ENCODE measurements around the gene MGME1.
A peak's percentile ranks its signal among the peaks of the same experiment; 100 is the strongest.

MGME1 gene

DNA sequence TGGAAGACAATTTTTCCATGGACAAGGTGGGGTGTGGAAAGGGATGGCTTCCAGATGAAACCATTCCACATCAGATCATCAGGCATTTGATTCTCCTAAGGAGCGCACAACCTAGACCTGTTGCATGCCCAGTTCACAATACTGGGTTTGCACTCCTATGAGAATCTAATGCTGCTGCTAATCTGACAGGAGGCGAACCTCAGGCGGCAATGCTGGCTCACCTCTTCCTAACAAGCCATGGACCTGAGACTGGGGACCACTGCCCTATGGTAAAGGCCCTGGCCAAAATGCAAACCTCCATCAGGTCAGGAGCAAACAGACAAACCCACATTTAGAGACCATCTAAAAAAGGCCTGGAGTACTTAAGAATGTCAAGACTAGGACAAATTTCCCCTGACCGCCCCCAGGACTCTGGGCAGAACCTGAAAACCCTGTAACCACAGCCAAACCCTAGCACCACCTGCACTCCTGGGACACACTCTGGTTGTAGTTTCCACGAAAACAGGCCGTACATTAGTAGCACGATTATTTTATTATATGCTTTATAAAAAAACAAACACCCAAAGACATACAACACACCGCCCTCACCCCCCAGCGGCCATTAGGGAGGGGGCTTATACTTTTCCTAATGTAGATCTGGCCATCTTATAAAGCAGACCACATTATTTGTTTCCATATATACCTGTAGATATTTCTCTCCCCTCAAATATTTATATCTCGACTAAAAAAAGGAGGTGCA is 27.6 kb upstream of the MGME1 start:
- TF ChIP-seq SIN3A (IDR thresholded peaks at IDR 0.05; ENCODE audit: borderline replicate concordance, insufficient read depth, low read length): no peak
- no peak; the same call in 1 of the 2 replicates for TF ChIP-seq POLR2AphosphoS5 (IDR thresholded peaks at IDR 0.05; ENCODE audit: low read depth, low read length)
- TF ChIP-seq, protein P1, sequence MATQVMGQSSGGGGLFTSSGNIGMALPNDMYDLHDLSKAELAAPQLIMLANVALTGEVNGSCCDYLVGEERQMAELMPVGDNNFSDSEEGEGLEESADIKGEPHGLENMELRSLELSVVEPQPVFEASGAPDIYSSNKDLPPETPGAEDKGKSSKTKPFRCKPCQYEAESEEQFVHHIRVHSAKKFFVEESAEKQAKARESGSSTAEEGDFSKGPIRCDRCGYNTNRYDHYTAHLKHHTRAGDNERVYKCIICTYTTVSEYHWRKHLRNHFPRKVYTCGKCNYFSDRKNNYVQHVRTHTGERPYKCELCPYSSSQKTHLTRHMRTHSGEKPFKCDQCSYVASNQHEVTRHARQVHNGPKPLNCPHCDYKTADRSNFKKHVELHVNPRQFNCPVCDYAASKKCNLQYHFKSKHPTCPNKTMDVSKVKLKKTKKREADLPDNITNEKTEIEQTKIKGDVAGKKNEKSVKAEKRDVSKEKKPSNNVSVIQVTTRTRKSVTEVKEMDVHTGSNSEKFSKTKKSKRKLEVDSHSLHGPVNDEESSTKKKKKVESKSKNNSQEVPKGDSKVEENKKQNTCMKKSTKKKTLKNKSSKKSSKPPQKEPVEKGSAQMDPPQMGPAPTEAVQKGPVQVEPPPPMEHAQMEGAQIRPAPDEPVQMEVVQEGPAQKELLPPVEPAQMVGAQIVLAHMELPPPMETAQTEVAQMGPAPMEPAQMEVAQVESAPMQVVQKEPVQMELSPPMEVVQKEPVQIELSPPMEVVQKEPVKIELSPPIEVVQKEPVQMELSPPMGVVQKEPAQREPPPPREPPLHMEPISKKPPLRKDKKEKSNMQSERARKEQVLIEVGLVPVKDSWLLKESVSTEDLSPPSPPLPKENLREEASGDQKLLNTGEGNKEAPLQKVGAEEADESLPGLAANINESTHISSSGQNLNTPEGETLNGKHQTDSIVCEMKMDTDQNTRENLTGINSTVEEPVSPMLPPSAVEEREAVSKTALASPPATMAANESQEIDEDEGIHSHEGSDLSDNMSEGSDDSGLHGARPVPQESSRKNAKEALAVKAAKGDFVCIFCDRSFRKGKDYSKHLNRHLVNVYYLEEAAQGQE (IDR thresholded peaks at IDR 0.05; ENCODE audit: insufficient read depth in 1 of 2, low read depth in 2 of 2, low read length in 2 of 2): no peak
- TF ChIP-seq TAF1 (IDR thresholded peaks at IDR 0.05; ENCODE audit: borderline replicate concordance, insufficient read depth, low read length): no peak
- TF ChIP-seq FOXP2 (optimal IDR thresholded peaks at IDR 0.05; ENCODE audit: borderline replicate concordance, extremely low read depth, extremely low read length, insufficient read depth): no peak

DNA sequence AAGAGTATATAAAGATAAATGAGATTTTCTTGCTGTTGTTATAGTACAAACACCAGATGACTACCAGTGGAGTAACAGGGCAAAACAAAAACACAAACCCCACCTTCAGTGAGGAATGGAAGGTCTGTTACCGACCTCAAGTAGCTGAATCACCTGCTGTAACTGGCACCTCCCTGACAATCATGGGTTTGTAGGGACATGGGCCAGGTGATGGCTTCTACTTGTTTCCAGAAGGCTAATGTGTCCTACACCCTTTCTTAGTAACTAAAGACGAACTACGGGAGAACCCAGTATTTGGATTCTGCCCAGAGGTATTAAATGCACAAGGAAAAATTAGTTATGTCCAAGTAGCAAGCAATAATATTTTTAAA is 27.0 kb upstream of the MGME1 start:
- TF ChIP-seq, protein P1 (IDR thresholded peaks at IDR 0.05; ENCODE audit: insufficient read depth in 1 of 2, low read depth in 2 of 2, low read length in 2 of 2): no peak
- TF ChIP-seq TAF1 (IDR thresholded peaks at IDR 0.05; ENCODE audit: borderline replicate concordance, insufficient read depth, low read length): no peak
- TF ChIP-seq SIN3A (IDR thresholded peaks at IDR 0.05; ENCODE audit: borderline replicate concordance, insufficient read depth, low read length): no peak
- TF ChIP-seq POLR2AphosphoS5 (IDR thresholded peaks at IDR 0.05; ENCODE audit: low read depth, low read length): no peak
- TF ChIP-seq FOXP2 (optimal IDR thresholded peaks at IDR 0.05; ENCODE audit: borderline replicate concordance, extremely low read depth, extremely low read length, insufficient read depth): no peak

DNA sequence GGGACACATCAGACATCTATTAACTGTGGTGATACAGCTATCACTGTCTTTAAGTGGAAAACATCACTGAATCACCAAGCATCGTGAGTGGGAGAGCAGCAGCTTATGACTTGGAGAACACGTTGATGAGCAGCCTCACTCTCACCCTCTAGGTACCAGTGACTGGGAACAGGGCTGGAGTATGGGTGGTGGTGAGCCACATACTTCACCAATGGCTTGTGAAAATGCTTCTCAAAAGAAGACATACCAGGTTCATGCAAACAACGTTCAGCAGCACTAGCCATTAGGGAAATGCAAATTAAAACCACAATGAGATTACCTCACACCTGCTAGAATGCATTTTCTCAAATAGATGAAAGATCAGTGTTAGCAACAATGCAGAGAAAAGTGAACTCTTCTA is 25.5 kb upstream of the MGME1 start:
- TF ChIP-seq POLR2AphosphoS5 (IDR thresholded peaks at IDR 0.05; ENCODE audit: low read depth, low read length): 0 out of 2 replicates have a peak, but pooled peaks have one; percentile 16
- TF ChIP-seq, protein P1 (IDR thresholded peaks at IDR 0.05; ENCODE audit: insufficient read depth in 1 of 2, low read depth in 2 of 2, low read length in 2 of 2): no peak

DNA sequence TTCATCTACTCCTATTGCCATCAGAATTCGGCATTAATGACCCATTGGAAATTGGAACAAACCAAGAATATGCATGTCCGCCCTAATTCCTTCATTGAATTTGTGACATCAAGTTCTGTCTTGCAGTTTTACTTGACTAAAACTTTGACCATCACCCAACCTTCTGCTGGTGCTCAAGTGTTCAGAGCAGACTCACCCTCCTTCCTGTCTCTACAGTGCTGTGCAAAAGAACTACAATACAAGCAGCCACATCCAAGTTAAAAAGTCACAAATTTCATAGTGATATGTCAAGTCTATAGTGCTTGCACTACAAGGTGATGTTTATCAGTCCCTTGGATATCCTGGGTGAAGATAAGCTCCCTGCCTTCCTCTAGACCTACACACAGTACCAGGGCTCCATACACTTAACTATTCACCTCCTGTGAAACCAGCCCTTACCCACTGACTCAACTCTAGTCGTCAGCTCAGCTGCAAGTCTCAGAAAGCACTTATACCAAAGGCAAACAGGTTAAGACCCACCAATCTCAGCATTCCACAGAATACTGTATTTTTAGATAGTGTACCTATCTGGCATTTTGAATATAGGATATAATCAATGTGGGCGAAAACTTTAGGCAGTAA is 23.9 kb upstream of the MGME1 start:
- TF ChIP-seq POLR2AphosphoS5 (IDR thresholded peaks at IDR 0.05; ENCODE audit: low read depth, low read length): no peak
- TF ChIP-seq TAF1 (IDR thresholded peaks at IDR 0.05; ENCODE audit: borderline replicate concordance, insufficient read depth, low read length): no peak
- TF ChIP-seq SIN3A (IDR thresholded peaks at IDR 0.05; ENCODE audit: borderline replicate concordance, insufficient read depth, low read length): no peak
- TF ChIP-seq FOXP2 (optimal IDR thresholded peaks at IDR 0.05; ENCODE audit: borderline replicate concordance, extremely low read depth, extremely low read length, insufficient read depth): no peak
- TF ChIP-seq, protein P1 (IDR thresholded peaks at IDR 0.05; ENCODE audit: insufficient read depth in 1 of 2, low read depth in 2 of 2, low read length in 2 of 2): no peak

Data from PFSK-1 (cell line).